ENCODE results near the gene TRMT1L.

Gene TRMT1L

DNA sequence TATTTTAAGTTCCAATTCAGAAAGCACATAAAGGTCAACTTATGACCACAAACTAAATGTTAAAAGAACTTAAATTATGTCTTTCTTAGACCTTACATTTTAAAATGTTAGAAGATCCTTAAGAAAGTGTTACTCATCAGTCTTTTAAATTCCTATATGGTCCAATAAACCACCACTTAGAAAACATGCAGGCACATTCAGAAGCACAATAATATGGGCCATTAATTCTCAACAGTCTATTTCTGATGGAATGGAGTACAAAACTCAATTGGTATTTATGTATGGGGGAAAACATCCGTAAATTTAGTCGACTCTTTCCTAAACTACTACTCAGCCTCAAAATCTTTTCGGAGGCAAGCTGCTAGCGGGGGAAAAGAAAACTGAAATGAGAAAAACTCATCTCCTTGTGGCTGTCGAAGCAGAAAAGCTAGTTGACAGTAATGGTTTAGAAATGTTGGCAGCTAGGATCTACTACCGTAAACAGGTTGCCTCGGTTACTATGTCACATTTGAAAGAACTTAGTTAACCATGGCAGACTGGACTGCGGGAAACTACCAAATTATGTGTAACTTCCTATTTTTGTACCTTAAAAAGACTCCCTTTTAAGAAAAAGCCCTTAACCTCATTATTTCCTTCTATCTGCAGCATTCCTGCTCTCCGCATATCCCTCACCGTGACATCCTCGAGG, 1.0 kb downstream of the TRMT1L start:
- H4K91ac ChIP-seq (ENCODE audit: low read length), result no peak overlapping the region
- peaks cover 1% of the 10 kb centered on the region for H3K4me1 ChIP-seq (ENCODE audit: control insufficient read depth, insufficient read depth, low read depth, low read length)
- WGBS, result 21% methylated on average over 9 of the region's 11 CpGs
- H3K14ac ChIP-seq (ENCODE audit: low read length in 2 of 2), result no peak overlapping the region
- no peak overlapping the region for H3K23ac ChIP-seq (ENCODE audit: low read length in 2 of 2)
- peaks cover 0 to 8% of the 10 kb centered on the region in 2 experiments for H3K36me3 ChIP-seq (ENCODE audit: control insufficient read depth in 1 of 2, insufficient read depth in 2 of 2, low read depth in 1 of 2, low read length in 2 of 2)
- H2AK5ac ChIP-seq (ENCODE audit: low read length, severe bottlenecking), result no peak overlapping the region
- H4K8ac ChIP-seq (ENCODE audit: low read length), result no peak overlapping the region
- H3K4me2 ChIP-seq (ENCODE audit: low read length, poor library complexity, severe bottlenecking), result peak overlapping the region; percentile 48
- no peak overlapping the region for H2BK120ac ChIP-seq (ENCODE audit: low read depth, low read length)
- no peaks in the 10 kb centered on the region for H3K27me3 ChIP-seq (ENCODE audit: control insufficient read depth in 1 of 2, insufficient read depth in 1 of 2, low read length in 2 of 2)
- H3K4me3 ChIP-seq (ENCODE audit: insufficient read depth in 1 of 2, low read depth in 1 of 2, low read length in 2 of 2), result peak overlapping the region; percentile 76 to 86
- H3K18ac ChIP-seq (ENCODE audit: low read depth in 1 of 2, low read length in 2 of 2), result peak overlapping the region in 1 of 2 experiments; percentile 91
- no peak overlapping the region for H2BK15ac ChIP-seq (ENCODE audit: low read depth, poor library complexity, severe bottlenecking)
- H3K9me3 ChIP-seq (ENCODE audit: control insufficient read depth, low read length), result no peaks in the 10 kb centered on the region
- peak overlapping the region; percentile 98 for H3K9ac ChIP-seq (ENCODE audit: low read length)
- DNase-seq, result peak; percentile 59
- H2AFZ ChIP-seq (ENCODE audit: low read depth, low read length), result no peak overlapping the region
- H3K4ac ChIP-seq (ENCODE audit: low read depth in 1 of 2, low read length in 2 of 2), result peak overlapping the region in 1 of 2 experiments; percentile 3
- H2BK5ac ChIP-seq (ENCODE audit: low read depth, low read length, poor library complexity, severe bottlenecking), result no peak overlapping the region
- no peak overlapping the region for H2BK12ac ChIP-seq (ENCODE audit: low read length in 2 of 2)
- peak overlapping the region; percentile 45 for H3K27ac ChIP-seq (ENCODE audit: low read length, poor library complexity, severe bottlenecking)
- peaks cover 9% of the 10 kb centered on the region for H3K79me1 ChIP-seq (replicated peaks; ENCODE audit: low read length, poor library complexity, severe bottlenecking)

DNA sequence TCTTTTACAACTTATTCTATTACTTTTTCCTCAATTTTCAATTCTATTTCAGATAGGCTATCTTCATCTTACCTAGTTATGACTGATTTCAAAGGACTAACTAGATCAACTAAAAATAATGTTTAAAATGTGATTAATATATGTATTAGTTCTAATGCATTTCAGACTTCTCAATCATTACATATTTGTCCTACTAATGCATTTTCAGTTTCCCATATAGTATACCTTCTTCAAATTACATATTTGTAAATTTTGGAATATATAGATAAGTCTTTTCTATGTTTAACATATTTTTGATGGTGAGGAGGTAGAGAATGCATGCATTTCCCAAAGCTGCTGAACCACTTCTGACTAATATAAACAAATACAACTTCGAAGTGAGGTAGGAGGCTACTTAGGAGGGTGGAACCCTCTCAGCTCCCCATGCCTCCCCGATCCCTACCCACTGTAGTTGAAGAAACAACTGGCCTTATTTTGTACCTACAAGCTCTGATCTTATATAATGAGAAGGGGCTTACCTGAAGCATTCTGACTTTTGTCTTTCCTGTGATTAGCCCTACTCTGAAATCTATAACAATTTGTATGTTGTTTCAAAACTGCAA, 1.7 kb downstream of the TRMT1L start:
- H3K14ac ChIP-seq (ENCODE audit: low read length in 2 of 2), result no peak overlapping the region
- H2BK120ac ChIP-seq (ENCODE audit: low read depth, low read length), result no peak overlapping the region
- H3K36me3 ChIP-seq (ENCODE audit: control insufficient read depth in 1 of 2, insufficient read depth in 2 of 2, low read depth in 1 of 2, low read length in 2 of 2), result peaks cover 0 to 15% of the 10 kb centered on the region in 2 experiments
- no peak overlapping the region for H3K27ac ChIP-seq (ENCODE audit: low read length, poor library complexity, severe bottlenecking)
- peak overlapping the region; percentile 40 for H3K4me2 ChIP-seq (ENCODE audit: low read length, poor library complexity, severe bottlenecking)
- WGBS, result no CpG with 5 or more reads among the region's 2 CpGs
- H2BK15ac ChIP-seq (ENCODE audit: low read depth, poor library complexity, severe bottlenecking), result no peak overlapping the region
- H3K4me1 ChIP-seq (ENCODE audit: control insufficient read depth, insufficient read depth, low read depth, low read length), result peaks cover 1% of the 10 kb centered on the region
- H3K23ac ChIP-seq (ENCODE audit: low read length in 2 of 2), result no peak overlapping the region
- no peak overlapping the region for H2AFZ ChIP-seq (ENCODE audit: low read depth, low read length)
- no peak overlapping the region for H4K91ac ChIP-seq (ENCODE audit: low read length)
- peak overlapping the region in 1 of 2 experiments; percentile 86 for H3K4me3 ChIP-seq (ENCODE audit: insufficient read depth in 1 of 2, low read depth in 1 of 2, low read length in 2 of 2)
- no peak overlapping the region for H3K18ac ChIP-seq (ENCODE audit: low read depth in 1 of 2, low read length in 2 of 2)
- H3K9ac ChIP-seq (ENCODE audit: low read length), result peak overlapping the region; percentile 98
- no peak overlapping the region for H4K8ac ChIP-seq (ENCODE audit: low read length)
- H3K4ac ChIP-seq (ENCODE audit: low read depth in 1 of 2, low read length in 2 of 2), result no peak overlapping the region
- H2AK5ac ChIP-seq (ENCODE audit: low read length, severe bottlenecking), result no peak overlapping the region
- DNase-seq, result peak; percentile 58
- no peak overlapping the region for H2BK5ac ChIP-seq (ENCODE audit: low read depth, low read length, poor library complexity, severe bottlenecking)
- H3K27me3 ChIP-seq (ENCODE audit: control insufficient read depth in 1 of 2, insufficient read depth in 1 of 2, low read length in 2 of 2), result no peaks in the 10 kb centered on the region
- H3K79me1 ChIP-seq (replicated peaks; ENCODE audit: low read length, poor library complexity, severe bottlenecking), result peaks cover 11% of the 10 kb centered on the region
- no peak overlapping the region for H2BK12ac ChIP-seq (ENCODE audit: low read length in 2 of 2)
- no peaks in the 10 kb centered on the region for H3K9me3 ChIP-seq (ENCODE audit: control insufficient read depth, low read length)

DNA sequence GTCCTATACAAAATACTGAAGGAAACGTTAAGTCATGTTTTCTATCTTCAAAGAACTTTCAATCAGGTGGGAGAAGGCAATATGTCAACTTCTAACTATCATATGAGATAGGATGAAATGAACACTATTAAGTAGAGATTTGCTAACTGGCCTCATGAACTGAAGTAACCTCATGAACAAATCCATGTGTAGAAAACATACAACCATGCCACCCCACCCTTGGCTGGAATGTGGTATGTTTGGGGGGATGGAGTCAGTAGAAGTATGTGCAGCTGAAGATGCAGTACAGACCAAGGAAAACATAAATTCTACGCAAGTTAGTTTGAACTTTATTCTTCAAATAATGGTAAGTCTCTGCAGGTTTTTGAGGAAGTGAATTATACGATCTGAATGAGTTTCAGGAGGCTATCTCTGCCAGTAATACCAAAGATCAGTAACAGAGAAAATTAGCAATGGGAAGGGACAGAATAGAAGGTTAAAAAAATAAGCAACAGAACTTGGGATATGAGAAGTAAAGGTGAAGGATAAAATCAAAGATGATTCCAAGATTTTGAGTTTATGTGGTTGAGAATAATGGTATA, 4.5 kb downstream of the TRMT1L start:
- DNase-seq, result no peak
- no peak overlapping the region for H3K4ac ChIP-seq (ENCODE audit: low read depth in 1 of 2, low read length in 2 of 2)
- peaks cover 3 to 43% of the 10 kb centered on the region in 2 experiments for H3K36me3 ChIP-seq (ENCODE audit: control insufficient read depth in 1 of 2, insufficient read depth in 2 of 2, low read depth in 1 of 2, low read length in 2 of 2)
- H3K27ac ChIP-seq (ENCODE audit: low read length, poor library complexity, severe bottlenecking), result no peak overlapping the region
- H3K4me2 ChIP-seq (ENCODE audit: low read length, poor library complexity, severe bottlenecking), result no peak overlapping the region
- no peak overlapping the region for H2BK120ac ChIP-seq (ENCODE audit: low read depth, low read length)
- H2AFZ ChIP-seq (ENCODE audit: low read depth, low read length), result no peak overlapping the region
- peaks cover 7% of the 10 kb centered on the region for H3K79me1 ChIP-seq (replicated peaks; ENCODE audit: low read length, poor library complexity, severe bottlenecking)
- no peaks in the 10 kb centered on the region for H3K9me3 ChIP-seq (ENCODE audit: control insufficient read depth, low read length)
- no peak overlapping the region for H2AK5ac ChIP-seq (ENCODE audit: low read length, severe bottlenecking)
- WGBS, result 86% methylated on average over 2 of the region's 3 CpGs
- no peak overlapping the region for H3K9ac ChIP-seq (ENCODE audit: low read length)
- no peaks in the 10 kb centered on the region for H3K27me3 ChIP-seq (ENCODE audit: control insufficient read depth in 1 of 2, insufficient read depth in 1 of 2, low read length in 2 of 2)
- H3K4me3 ChIP-seq (ENCODE audit: insufficient read depth in 1 of 2, low read depth in 1 of 2, low read length in 2 of 2), result no peak overlapping the region
- no peak overlapping the region for H2BK5ac ChIP-seq (ENCODE audit: low read depth, low read length, poor library complexity, severe bottlenecking)
- no peak overlapping the region for H3K18ac ChIP-seq (ENCODE audit: low read depth in 1 of 2, low read length in 2 of 2)
- no peak overlapping the region for H3K14ac ChIP-seq (ENCODE audit: low read length in 2 of 2)
- H4K91ac ChIP-seq (ENCODE audit: low read length), result no peak overlapping the region
- no peak overlapping the region for H4K8ac ChIP-seq (ENCODE audit: low read length)
- no peak overlapping the region for H2BK15ac ChIP-seq (ENCODE audit: low read depth, poor library complexity, severe bottlenecking)
- no peak overlapping the region for H3K23ac ChIP-seq (ENCODE audit: low read length in 2 of 2)
- H3K4me1 ChIP-seq (ENCODE audit: control insufficient read depth, insufficient read depth, low read depth, low read length), result peaks cover 1% of the 10 kb centered on the region
- no peak overlapping the region for H2BK12ac ChIP-seq (ENCODE audit: low read length in 2 of 2)

DNA sequence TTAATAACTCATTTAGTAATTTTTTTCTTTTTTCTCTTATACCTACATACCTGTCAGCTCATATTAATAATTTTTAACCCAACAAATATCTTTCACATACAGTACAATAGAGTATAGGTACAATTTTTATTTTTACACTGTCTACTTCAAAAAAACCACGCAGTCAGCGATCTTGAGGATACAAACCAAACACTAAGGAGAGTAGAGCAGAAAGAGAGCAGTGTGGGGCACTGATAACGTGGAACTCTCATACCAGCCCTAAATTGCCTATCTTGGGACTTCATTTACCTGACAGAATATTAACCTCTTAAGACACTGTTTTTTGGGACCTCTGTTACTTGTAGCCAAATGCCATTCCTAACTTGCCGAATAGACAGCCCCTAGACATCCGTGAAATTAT, 5.5 kb downstream of the TRMT1L start:
- WGBS, result 98% methylated on average over 3 of the region's 5 CpGs
- H4K8ac ChIP-seq (ENCODE audit: low read length), result no peak overlapping the region
- H3K18ac ChIP-seq (ENCODE audit: low read depth in 1 of 2, low read length in 2 of 2), result no peak overlapping the region
- H3K4me1 ChIP-seq (ENCODE audit: control insufficient read depth, insufficient read depth, low read depth, low read length), result peaks cover 1% of the 10 kb centered on the region
- no peak overlapping the region for H3K27ac ChIP-seq (ENCODE audit: low read length, poor library complexity, severe bottlenecking)
- H3K23ac ChIP-seq (ENCODE audit: low read length in 2 of 2), result no peak overlapping the region
- no peak overlapping the region for H2BK5ac ChIP-seq (ENCODE audit: low read depth, low read length, poor library complexity, severe bottlenecking)
- H3K4me3 ChIP-seq (ENCODE audit: insufficient read depth in 1 of 2, low read depth in 1 of 2, low read length in 2 of 2), result no peak overlapping the region
- no peak overlapping the region for H3K4ac ChIP-seq (ENCODE audit: low read depth in 1 of 2, low read length in 2 of 2)
- H2AFZ ChIP-seq (ENCODE audit: low read depth, low read length), result no peak overlapping the region
- peaks cover 7% of the 10 kb centered on the region for H3K79me1 ChIP-seq (replicated peaks; ENCODE audit: low read length, poor library complexity, severe bottlenecking)
- no peaks in the 10 kb centered on the region for H3K27me3 ChIP-seq (ENCODE audit: control insufficient read depth in 1 of 2, insufficient read depth in 1 of 2, low read length in 2 of 2)
- H2BK15ac ChIP-seq (ENCODE audit: low read depth, poor library complexity, severe bottlenecking), result no peak overlapping the region
- H3K4me2 ChIP-seq (ENCODE audit: low read length, poor library complexity, severe bottlenecking), result no peak overlapping the region
- H4K91ac ChIP-seq (ENCODE audit: low read length), result no peak overlapping the region
- no peak overlapping the region for H2BK120ac ChIP-seq (ENCODE audit: low read depth, low read length)
- H2BK12ac ChIP-seq (ENCODE audit: low read length in 2 of 2), result no peak overlapping the region
- no peak overlapping the region for H2AK5ac ChIP-seq (ENCODE audit: low read length, severe bottlenecking)
- H3K14ac ChIP-seq (ENCODE audit: low read length in 2 of 2), result no peak overlapping the region
- no peak overlapping the region for H3K9ac ChIP-seq (ENCODE audit: low read length)
- H3K36me3 ChIP-seq (ENCODE audit: control insufficient read depth in 1 of 2, insufficient read depth in 2 of 2, low read depth in 1 of 2, low read length in 2 of 2), result peaks cover 3 to 53% of the 10 kb centered on the region in 2 experiments
- no peaks in the 10 kb centered on the region for H3K9me3 ChIP-seq (ENCODE audit: control insufficient read depth, low read length)
- DNase-seq, result no peak

Measured in mesenchymal stem cell (in vitro differentiated cells and primary cell).